Measurements from ENCODE around the gene DGKQ.
A peak's percentile ranks its signal among the peaks of the same experiment; 100 is the strongest.

DGKQ gene

DNA sequence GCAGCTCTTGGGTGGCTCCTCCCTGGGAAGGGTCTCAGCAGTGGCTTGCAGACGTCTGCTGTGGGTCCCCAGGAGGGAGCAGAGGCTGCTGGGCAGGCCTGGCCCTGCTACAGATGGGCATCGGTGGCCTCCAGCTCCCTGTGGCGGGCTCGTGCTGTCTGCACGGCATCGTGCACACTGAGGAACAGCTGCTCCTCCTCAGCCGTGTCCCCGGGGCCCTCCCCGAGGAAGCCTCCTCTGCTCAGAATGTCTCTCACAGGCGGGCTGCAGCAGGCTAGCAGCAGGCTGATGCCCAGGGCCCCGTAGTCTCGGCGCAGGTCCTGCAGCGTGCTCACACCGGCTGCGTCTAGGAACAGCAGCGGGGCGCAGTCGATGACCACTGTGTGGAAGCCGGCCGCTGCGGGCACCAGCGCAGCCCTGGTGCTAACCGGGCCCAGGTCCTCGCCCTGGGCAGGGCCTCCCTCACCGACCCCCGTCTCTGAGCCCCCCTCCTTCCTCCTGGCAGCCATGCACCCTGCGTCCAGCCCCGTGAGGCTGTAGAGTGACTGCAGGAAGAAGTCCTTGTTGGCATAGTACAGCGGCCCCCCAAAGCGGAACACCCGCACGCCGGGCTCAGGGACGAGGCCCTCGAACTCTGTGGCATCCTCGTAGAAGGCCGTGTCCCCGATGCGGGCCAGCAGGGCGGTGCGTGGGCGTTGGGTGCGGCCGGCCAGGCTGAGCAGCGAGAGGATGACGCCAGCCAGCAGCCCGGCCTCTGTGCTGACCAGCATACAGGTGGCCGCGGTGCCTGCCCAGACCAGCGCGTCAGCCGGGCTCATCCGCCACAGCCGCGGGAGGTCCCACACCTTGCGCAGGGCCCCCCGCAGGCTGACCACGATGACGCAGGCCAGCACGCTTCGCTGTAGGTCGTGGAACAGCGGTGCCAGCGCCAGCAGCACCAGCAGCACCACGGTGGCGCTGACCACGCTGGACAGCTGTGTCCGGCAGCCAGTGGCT, 15.7 kb upstream of the DGKQ start:
- Histone ChIP-seq H2BK12ac (ENCODE audit: low read length) (no peak overlapping the region), H4K91ac (ENCODE audit: low read depth, low read length) (no peak overlapping the region), H3K27ac (ENCODE audit: low read depth, low read length) (no peak overlapping the region), H3K14ac (ENCODE audit: low read length) (no peak overlapping the region), H3K4me2 (ENCODE audit: low read length) (no peak overlapping the region), H2BK120ac (ENCODE audit: insufficient read depth, low read length, poor library complexity) (no peak overlapping the region), H2AFZ (ENCODE audit: insufficient read depth, low read length, poor library complexity) (no peak overlapping the region), H3K9me3 (ENCODE audit: insufficient read depth, low read depth, low read length) (no peaks in the 10 kb centered on the region), H4K12ac (ENCODE audit: low read depth, low read length) (no peak overlapping the region), H4K8ac (ENCODE audit: low read depth, low read length) (no peak overlapping the region), H3K9ac (ENCODE audit: low read length) (no peak overlapping the region), H3K36me3 (ENCODE audit: control insufficient read depth in 1 of 2, insufficient read depth in 2 of 2, low read length in 2 of 2) (no peaks in the 10 kb centered on the region), H3K4ac (ENCODE audit: low read depth, low read length) (no peak overlapping the region), H3K79me2 (ENCODE audit: control insufficient read depth, insufficient read depth, low read length, poor library complexity) (no peaks in the 10 kb centered on the region), H3K23ac (ENCODE audit: low read length) (no peak overlapping the region), H3K27me3 (ENCODE audit: insufficient read depth, low read length) (no peaks in the 10 kb centered on the region), H2AK5ac (ENCODE audit: low read length) (no peak overlapping the region), H2BK5ac (ENCODE audit: low read depth, low read length, poor library complexity) (no peak overlapping the region), H3K79me1 (ENCODE audit: low read length) (no peaks in the 10 kb centered on the region), H3K4me3 (ENCODE audit: low read depth, low read length) (no peak overlapping the region), H3K4me1 (ENCODE audit: control insufficient read depth in 1 of 2, insufficient read depth in 2 of 2, low read length in 2 of 2) (peaks cover 5 to 11% of the 10 kb centered on the region in 2 experiments), H3K18ac (ENCODE audit: low read length) (no peak overlapping the region)
- DNase-seq = peak; percentile 86 to 92
- no CpG with 5 or more reads among the region's 69 CpGs for WGBS (ENCODE audit: extremely low coverage, insufficient coverage, insufficient read length)

DNA sequence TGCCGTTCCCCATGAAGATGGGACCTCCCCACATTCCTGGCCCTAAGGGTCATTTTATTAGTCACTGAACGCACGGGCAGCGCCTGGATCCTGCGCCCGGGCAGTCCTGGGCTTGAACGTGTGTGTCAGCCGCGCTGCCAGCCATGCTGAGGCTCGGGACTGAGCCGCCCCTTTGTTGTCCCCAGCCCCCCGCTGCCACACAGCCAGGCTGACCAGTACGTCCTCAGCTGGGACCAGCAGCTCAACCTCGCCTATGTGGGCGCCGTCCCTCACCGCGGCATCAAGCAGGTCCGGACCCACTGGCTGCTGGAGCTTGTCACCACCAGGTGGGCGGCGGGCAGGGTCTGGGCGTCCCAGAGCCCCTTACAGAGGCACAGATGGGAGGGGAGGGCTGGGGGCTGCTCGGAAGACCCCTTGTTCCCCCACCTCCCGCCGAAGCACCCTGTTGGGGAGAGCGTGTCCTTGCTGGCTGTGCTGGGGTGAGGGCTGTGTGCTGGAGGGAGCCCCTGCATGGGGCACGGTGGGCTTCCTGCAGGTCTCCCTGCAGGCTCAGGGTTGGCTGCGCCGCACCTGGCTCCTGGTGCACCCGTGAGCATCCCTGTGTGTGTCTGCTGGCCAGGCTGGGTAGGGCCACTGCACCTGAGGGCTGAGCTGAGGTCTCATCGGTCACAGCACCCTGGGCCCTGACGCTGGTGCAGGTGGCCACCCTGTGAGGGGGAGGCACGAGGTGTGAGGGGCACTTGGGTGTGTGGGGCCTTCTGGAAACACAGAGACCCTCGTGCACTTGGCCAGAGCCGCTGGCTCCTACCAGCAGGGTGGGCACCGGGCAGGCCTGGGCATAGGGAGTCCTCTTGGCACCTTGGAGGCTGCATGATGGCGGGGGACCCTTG, 14.5 kb upstream of the DGKQ start:
- Histone ChIP-seq H3K36me3 (ENCODE audit: control insufficient read depth in 1 of 2, insufficient read depth in 2 of 2, low read length in 2 of 2) (no peaks in the 10 kb centered on the region), H4K91ac (ENCODE audit: low read depth, low read length) (no peak overlapping the region), H3K4ac (ENCODE audit: low read depth, low read length) (no peak overlapping the region), H3K79me2 (ENCODE audit: control insufficient read depth, insufficient read depth, low read length, poor library complexity) (no peaks in the 10 kb centered on the region), H3K79me1 (ENCODE audit: low read length) (no peaks in the 10 kb centered on the region), H3K18ac (ENCODE audit: low read length) (no peak overlapping the region), H3K27me3 (ENCODE audit: insufficient read depth, low read length) (no peaks in the 10 kb centered on the region), H3K4me1 (ENCODE audit: control insufficient read depth in 1 of 2, insufficient read depth in 2 of 2, low read length in 2 of 2) (peaks cover 4 to 10% of the 10 kb centered on the region in 2 experiments), H3K9me3 (ENCODE audit: insufficient read depth, low read depth, low read length) (no peaks in the 10 kb centered on the region), H4K12ac (ENCODE audit: low read depth, low read length) (peak overlapping the region; percentile 26), H3K27ac (ENCODE audit: low read depth, low read length) (no peak overlapping the region), H2BK120ac (ENCODE audit: insufficient read depth, low read length, poor library complexity) (no peak overlapping the region), H2BK12ac (ENCODE audit: low read length) (no peak overlapping the region), H2BK5ac (ENCODE audit: low read depth, low read length, poor library complexity) (no peak overlapping the region), H3K9ac (ENCODE audit: low read length) (no peak overlapping the region), H2AK5ac (ENCODE audit: low read length) (no peak overlapping the region), H3K4me2 (ENCODE audit: low read length) (peak overlapping the region; percentile 89), H3K4me3 (ENCODE audit: low read depth, low read length) (peak overlapping the region; percentile 47), H2AFZ (ENCODE audit: insufficient read depth, low read length, poor library complexity) (peak overlapping the region; percentile 23), H3K14ac (ENCODE audit: low read length) (peak overlapping the region; percentile 35), H3K23ac (ENCODE audit: low read length) (no peak overlapping the region), H4K8ac (ENCODE audit: low read depth, low read length) (peak overlapping the region; percentile 73)
- no peak for DNase-seq
- WGBS (ENCODE audit: extremely low coverage, insufficient coverage, insufficient read length) = no CpG with 5 or more reads among the region's 37 CpGs

DNA sequence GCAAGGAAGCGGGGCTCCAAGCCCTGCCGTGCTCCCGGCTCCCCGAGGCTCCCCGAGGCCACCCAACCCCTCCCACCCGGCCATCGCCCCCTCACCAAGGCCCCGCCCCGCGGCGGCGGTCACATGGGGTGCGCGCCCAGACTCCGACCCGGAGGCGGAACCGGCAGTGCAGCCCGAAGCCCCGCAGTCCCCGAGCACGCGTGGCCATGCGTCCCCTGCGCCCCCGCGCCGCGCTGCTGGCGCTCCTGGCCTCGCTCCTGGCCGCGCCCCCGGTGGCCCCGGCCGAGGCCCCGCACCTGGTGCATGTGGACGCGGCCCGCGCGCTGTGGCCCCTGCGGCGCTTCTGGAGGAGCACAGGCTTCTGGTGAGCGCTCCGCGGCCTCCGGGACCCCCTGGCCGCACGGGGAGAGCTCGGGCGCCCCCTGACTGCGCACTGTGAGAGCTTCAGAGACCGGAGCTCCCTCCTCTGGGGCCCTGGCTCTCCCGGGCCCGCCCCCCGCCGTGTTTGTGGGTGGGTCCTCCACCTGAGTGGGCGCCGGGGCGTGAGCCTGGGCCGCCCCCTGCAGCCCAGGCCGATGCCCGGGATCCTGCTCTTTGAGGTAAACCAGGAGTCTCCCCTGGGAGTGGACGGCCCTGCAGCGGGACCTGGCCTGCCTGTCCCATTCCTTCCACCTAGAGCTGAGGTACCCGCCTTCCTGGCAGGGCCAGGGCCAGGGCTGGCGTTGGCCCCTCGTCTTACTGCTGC, 13.7 kb upstream of the DGKQ start, which contains the start of gene IDUA:
IDUA (plus strand) TSS at position 166 of the 745 bp plus-strand sequence; CDS start at position 207, 41 bp downstream.
- Histone ChIP-seq H3K9me3 (ENCODE audit: insufficient read depth, low read depth, low read length) (no peaks in the 10 kb centered on the region), H3K79me2 (ENCODE audit: control insufficient read depth, insufficient read depth, low read length, poor library complexity) (no peaks in the 10 kb centered on the region), H3K18ac (ENCODE audit: low read length) (peak within 1 kb of the TSS; percentile 86), H2AK5ac (ENCODE audit: low read length) (no peak within 1 kb of the TSS), H3K27me3 (ENCODE audit: insufficient read depth, low read length) (no peaks in the 10 kb centered on the region), H2BK12ac (ENCODE audit: low read length) (no peak within 1 kb of the TSS), H2BK5ac (ENCODE audit: low read depth, low read length, poor library complexity) (no peak within 1 kb of the TSS), H4K91ac (ENCODE audit: low read depth, low read length) (peak within 1 kb of the TSS; percentile 64), H4K12ac (ENCODE audit: low read depth, low read length) (peak within 1 kb of the TSS; percentile 70), H3K4me3 (ENCODE audit: low read depth, low read length) (peak within 1 kb of the TSS; percentile 79), H4K8ac (ENCODE audit: low read depth, low read length) (peak within 1 kb of the TSS; percentile 86), H3K4me1 (ENCODE audit: control insufficient read depth in 1 of 2, insufficient read depth in 2 of 2, low read length in 2 of 2) (peaks cover 0 to 4% of the 10 kb centered on the region in 2 experiments), H3K27ac (ENCODE audit: low read depth, low read length) (no peak within 1 kb of the TSS), H3K23ac (ENCODE audit: low read length) (no peak within 1 kb of the TSS), H2BK120ac (ENCODE audit: insufficient read depth, low read length, poor library complexity) (peak within 1 kb of the TSS; percentile 28), H3K79me1 (ENCODE audit: low read length) (no peaks in the 10 kb centered on the region), H3K4ac (ENCODE audit: low read depth, low read length) (no peak within 1 kb of the TSS), H3K4me2 (ENCODE audit: low read length) (peak within 1 kb of the TSS; percentile 89), H3K14ac (ENCODE audit: low read length) (peak within 1 kb of the TSS; percentile 76), H3K36me3 (ENCODE audit: control insufficient read depth in 1 of 2, insufficient read depth in 2 of 2, low read length in 2 of 2) (no peaks in the 10 kb centered on the region), H2AFZ (ENCODE audit: insufficient read depth, low read length, poor library complexity) (peak within 1 kb of the TSS; percentile 88), H3K9ac (ENCODE audit: low read length) (peak within 1 kb of the TSS; percentile 25)
- no CpG with 5 or more reads among the region's 69 CpGs for WGBS (ENCODE audit: extremely low coverage, insufficient coverage, insufficient read length)
- peak in 1 of 2 donors; percentile 29 for DNase-seq

All from trophoblast cell (in vitro differentiated cells and primary cell).